ENCODE data around the gene SYT13.

Gene SYT13, protein sequence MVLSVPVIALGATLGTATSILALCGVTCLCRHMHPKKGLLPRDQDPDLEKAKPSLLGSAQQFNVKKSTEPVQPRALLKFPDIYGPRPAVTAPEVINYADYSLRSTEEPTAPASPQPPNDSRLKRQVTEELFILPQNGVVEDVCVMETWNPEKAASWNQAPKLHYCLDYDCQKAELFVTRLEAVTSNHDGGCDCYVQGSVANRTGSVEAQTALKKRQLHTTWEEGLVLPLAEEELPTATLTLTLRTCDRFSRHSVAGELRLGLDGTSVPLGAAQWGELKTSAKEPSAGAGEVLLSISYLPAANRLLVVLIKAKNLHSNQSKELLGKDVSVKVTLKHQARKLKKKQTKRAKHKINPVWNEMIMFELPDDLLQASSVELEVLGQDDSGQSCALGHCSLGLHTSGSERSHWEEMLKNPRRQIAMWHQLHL

DNA sequence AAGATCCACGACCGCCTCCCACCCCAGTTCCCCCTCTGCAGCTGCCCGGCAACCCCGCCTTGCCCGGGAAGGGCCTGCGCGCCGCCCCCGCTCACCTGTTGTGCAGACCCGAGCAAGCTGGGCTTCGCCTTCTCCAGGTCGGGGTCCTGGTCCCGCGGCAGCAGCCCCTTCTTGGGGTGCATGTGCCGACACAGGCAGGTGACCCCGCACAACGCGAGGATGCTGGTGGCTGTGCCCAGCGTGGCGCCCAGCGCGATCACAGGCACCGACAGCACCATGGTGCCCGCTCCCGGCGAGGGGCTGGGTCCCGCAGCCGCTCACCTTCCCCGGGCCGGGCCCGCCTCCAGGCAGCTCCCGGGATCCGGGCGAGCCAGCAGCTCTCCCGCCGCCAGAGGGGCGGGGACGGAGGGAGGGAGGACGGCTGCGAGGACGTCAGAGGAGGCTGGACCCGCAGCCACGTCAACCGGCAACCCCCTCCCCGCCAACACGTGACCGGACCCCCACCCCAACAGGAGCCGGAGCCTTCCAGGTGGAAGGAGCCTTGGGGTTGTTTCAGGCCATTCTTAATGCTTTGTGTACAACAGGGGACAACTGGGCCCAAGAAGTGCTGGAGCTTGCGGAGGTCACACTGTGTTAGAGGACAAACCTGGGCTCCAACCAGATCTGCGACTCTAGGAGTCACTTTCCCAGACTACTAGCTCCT lies at the start of gene SYT13:
TSS of gene SYT13 (minus strand) at position 412 of the 703 bp plus-strand sequence. CDS start at position 278, 134 bp downstream.
- DNase-seq: no peak

DNA sequence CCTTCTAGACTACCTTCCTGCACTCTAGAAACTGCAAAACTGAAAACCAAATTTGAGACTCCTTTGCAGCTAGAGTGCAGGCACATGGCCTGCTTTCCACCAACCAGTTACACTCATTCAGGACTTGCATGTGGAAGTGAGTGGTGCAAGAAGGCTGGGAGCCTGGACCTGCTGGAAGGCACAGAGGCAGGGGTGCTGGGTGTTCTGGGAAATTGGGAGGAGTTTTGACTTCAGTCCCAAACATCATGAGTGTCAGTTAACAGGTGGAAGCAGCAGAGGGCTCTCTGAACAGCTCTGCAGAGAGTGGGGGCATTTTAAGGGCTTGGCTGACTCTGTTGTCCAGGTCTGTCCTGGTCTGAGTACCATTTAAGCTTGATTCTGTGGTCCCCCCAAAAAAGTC lies 49.3 kb upstream of the SYT13 start:
- DNase-seq: no peak

DNA sequence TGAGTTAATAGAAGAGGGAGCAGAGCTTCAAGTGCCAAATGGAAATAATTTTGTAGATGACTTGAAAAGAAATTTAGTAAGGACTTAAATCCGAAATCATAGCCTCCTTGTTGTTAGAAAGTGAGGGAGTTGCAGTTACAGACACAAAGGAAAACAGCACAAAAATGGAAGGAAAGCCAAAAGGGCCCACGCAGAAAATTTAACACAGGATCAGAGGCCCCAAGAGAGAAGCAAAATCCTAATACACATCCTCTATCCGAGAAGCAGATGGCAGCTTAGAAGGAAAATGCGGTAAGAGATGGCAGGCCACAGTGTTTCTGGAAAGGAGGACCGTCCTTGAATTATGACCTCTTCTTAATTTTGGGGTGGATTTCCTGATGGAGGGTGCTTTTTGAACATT lies 48.7 kb upstream of the SYT13 start:
- DNase-seq: no peak

DNA sequence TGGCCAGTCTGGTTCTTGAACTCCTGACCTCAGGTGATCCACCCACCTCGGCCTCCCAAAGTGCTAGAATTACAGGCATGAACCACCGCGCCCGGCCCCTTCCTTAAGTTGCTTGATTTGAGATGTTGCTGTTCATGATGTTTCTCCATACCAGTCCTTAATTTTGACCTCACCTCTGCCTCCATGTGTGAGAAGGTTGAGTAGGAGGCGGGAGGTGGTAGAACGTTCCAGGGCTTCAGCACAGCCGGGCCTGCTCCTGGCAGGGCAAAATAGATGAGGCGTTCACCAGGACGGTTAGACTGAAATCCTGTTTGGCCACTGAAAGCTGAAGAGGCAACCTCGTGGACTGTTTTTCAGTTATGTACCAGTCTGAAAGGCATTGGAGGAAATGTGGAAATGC lies 48.3 kb upstream of the SYT13 start:
- no peak for DNase-seq

DNA sequence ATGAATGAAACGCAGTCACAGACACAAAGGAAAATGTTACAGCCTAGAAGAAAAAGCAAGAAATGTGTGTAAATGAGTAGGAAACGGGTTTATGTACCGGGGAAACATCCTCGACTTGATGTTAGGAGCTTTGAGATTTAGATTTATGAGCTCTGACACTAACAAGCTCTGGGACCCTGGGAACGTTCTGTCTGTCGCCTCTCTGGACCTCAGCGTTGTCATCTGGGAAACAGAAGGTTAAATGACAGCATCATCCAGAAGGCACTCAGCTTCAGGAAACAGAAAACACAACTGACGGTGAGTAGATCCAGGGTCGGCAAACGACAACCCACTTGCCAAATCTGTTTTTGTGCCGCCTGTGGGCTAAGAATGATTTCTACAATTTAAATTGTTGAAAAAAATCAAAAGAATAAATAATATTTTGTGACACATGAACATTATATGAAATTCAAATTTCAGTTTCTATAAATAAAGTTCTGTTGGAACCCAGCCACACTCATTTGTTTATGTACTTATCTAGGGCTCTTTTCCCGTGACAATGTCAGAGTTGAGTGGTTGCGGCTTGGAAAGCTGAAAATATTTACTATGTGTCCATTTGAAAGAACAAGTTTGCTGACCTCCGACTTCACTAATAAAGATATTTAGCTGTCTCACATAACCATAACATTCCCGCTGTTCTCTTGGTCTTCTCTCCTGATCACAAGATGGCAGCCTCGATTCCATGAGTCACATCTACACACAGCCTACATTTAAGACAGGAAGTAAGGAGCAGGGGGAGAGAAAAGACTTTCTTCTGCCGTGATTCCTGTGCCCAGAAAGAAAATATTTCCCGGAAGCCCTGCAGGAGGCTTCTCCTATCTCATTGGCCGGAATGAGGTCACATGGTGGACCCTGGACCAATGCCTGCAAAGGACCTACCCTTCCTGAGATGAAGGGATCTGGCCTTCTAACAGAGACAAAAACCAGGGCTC lies 47.1 kb upstream of the SYT13 start:
- DNase-seq: no peak

DNA sequence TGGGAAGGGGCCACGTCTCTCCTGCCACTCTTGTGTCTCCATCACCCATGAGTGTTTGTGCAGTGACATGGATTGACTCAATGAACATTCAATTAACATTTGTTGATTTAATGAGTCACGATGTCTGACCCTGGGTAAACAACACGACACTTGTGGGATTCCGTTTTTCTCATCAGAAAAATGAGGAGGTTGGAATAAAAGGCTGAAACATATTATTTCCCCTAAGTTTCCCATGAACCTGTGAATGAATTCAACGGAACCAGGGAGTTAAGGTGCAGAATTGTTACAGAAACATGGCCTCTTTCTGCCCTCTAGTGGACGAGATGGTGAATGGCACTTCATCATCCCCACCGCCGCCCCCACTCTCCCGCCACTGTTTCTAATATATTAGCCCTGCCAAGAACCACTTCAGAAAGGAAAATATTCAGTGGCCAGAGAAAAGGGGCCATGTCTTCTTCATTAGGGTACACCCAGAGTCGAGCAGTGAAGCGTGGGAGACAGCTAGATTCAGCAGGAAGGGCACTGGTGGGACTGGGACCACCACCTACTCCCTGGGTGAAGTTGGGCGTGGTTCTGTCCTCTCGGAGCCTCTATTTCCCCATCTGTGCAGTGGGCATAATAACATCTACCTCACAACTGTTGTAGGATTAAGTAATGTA lies 46.3 kb upstream of the SYT13 start:
- DNase-seq: peak; percentile 18

DNA sequence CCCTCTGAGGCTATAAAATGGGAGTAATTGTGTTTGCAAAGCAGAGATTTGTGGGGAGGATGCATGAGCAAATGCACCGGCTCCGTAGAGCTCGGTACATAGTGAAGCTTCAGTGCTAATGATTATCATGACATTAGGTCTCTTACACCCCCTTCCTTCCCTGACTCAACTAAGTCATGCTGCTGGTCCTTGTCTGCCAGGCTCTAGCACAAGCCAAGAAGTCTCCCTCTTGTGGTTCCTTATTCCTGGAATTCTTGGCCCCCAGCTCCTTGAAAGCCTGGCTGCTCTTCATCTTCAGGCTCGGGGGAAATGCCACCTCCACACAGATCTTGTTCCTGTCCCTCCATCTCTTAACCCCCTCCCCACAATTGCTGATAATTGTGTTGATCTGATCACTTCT lies 45.7 kb upstream of the SYT13 start:
- DNase-seq: no peak

DNA sequence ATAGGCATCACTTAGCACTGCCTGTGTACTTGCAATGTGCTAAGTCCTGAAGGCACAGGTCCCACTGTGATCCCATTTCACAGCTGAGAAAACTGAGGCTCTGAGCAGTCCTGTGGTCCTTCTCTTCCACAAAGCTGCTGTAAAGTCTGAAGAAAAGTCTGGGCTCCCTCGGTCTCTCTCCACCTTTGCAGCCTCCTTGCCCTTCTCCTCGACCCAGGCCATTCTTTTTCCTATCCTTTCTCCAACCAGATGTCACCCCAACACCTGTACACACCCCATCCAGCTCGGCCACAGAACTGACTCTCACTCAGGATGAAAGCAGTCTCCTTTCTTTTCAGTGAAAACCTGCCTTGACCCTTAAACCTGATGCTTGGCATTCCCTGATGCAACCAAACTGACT lies 42.6 kb upstream of the SYT13 start:
- DNase-seq: no peak

DNA sequence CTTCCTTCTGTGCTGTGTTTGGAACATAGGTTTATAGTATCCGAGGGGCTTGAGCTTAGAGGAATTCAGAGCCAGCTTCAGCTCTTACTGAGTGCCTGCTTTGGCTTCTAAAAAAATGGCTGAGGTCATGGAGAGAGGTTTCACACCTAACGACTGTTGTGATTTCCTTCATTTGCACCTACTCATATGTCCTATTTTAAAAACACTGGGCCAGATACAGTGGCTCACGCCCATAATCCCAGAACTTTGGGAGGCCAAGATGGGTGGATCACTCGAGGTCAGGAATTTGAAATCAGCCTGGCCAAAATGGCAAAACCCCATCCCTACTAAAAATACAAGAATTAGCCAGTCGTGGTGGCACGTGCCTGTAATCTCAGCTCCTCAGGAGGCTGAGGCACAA lies 38.3 kb upstream of the SYT13 start:
- DNase-seq: no peak

DNA sequence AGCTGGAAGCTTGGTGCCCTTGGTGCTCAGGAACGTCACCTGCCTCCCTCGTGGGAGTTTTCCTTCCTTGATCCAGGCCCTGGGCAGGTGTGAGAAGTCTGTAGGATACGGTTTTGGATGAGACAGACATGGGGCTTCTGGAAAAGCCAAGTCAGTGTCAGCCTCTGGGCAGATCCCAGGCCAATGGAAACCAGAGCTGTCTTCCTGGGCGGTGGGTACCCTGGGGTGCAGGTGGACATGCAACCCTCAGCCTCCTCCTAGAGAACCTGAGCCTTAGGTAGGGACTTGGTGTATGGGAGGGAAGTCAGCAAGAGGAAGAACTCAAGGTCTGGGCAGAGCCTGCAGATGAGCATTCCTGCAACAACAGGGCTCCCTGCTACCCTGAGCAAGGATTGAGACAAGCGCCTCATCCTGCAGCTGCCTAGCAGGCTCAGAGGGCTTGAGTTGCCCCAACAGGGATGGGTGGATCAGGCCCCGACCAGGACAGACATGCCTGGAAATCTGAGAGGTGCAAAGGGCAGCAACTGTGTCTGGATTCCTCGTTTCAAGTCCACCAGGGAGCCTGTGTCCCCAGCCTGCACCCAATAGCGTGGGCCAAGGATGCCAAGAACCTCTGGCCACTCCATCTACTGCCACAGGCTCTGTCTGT lies 37.6 kb upstream of the SYT13 start:
- no peak for DNase-seq

DNA sequence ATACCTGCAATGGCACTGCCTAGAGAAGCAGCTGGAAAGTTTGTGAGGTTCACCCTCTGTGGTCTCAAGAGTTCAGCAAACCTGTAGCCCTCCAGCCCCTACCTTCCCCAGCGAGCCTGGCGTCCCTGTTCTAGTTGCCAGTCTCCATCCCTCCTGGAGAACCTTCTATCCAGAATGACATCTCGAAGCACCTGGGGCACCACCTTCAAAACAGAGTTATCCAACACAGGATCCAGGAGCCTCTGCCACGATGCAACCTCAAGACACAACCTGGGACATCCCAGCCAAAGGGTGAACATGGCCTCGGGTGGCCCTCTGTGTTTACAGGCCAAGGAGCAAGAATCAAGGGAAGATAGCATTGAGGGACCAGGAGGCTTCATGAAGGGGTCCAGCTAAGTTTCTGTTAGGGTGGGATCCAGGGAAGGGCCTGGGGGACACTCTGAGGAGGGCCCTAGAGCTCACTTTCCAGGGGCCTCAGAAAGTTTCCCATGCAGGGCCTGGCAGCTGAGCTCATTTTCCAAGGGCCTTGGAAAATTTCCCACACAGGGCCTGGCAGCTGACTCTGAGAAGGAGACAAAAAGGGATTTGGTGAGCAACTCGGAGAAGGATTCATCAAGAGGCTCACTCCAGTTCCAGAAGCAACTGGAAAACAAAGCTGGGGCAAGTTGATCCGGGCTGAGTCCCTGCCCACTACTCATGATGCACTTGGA lies 36.9 kb upstream of the SYT13 start:
- DNase-seq: no peak

DNA sequence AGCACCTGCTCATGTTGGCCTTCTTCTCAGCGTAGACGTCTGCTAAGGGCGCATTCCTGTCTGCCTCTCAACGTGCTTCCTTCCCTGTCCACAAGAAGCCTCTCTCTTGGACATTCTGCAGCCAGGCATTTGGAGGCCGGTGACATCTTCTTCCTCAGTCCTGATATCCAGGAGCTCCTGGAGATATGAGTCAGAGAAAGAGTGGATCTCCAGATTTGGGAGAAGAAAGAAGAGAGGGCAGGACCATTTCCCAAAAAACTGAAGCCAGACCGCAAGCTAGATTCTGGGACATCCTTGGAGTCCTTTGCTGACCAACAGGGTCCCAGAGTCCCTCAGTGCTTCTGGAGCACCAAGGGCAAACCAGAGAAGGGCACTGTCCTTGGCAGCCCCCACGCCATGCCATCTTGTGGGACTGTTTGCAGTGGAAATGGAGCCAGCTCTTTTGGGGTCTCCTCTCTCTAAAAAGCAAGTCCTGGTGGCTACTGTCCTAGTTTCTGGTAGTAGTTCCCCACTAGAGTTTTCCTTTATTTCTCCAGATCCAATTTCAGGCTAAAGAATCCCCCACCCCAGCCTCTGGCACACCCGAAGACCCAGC lies 36.1 kb upstream of the SYT13 start:
- no peak for DNase-seq

DNA sequence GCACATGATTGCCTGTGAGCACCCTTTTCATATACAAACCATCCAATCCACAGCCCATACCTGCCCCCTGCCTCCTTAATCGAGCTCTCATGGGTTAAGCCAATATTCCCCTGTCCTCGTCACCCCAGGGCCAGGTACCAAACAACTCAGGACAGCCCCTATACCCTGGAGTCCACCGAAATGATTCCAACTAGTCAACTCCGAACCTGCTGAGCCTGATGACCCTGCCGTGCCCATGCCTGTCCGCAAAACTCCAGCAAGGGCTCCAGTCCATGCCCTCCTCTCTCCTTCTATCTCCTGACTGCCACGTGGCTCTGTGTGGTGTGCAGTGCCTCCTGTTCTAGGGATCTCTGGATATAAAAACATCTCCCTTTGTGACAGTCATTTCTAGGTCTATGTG lies 35.5 kb upstream of the SYT13 start:
- DNase-seq: no peak

DNA sequence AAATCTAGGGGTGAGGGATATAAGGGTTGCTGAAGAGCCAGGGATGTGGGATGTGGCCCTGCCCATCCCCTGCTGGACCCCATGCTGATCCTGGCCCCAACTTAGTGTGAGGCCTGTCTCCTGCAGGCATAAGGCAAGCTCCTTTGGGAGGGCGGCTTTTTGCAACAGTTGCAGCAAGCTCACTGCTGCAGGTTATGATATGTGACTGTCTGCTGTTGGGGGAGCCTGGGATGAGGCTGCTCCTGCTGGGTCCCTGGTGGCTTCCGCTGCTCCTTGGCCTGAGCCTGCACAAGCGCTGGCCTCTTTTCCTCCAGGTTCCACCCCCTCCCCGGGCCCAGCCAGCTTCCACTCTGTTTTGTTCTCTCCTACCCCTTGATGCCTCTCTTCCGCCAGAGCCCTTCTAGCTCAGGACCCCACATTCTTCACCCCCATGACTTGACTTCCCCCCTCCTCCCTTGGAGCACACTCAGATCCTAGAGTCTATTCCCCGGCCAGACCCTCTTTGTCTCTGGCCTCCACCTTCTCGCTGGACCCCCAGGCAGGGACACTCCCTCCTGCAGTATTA lies 35.0 kb upstream of the SYT13 start:
- DNase-seq: no peak

DNA sequence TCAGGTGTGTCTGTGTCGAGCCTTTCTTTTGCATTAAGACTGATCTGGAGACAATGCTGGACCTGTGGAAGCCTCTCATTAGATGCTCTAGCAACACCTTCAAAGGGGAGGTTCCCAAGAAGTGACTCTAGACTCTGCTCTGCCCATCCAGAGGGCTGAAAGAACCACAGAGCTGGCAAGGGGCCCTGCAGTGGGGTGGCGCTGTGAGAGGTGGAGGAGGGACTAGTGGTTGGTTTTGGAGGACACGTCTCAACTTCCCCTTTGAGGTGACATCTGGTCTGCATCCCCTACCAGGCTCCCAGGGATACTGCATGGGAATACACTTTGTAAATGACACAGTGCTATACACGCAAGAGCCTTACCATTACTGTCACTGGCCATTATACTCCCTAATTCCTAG lies 34.2 kb upstream of the SYT13 start:
- DNase-seq: no peak

DNA sequence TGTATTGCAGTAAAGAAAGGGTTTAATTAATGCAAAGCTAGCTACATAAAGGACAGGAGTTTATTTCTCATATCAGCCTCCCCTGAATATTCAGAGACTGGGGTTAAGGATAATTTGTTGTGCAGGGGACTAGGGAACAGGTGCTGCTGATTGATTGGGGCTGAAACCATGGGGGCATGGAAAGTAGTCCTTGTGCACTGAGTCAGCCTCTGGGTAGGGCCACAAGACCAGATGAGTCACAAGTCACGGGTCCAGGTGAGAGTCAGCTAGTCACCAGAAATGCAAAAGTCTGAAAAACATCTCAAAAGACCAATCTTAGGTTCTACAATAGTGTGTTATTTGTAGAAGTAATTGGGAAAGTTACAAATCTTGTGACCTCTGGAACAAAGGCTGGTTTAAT lies 32.9 kb upstream of the SYT13 start:
- no peak for DNase-seq

DNA sequence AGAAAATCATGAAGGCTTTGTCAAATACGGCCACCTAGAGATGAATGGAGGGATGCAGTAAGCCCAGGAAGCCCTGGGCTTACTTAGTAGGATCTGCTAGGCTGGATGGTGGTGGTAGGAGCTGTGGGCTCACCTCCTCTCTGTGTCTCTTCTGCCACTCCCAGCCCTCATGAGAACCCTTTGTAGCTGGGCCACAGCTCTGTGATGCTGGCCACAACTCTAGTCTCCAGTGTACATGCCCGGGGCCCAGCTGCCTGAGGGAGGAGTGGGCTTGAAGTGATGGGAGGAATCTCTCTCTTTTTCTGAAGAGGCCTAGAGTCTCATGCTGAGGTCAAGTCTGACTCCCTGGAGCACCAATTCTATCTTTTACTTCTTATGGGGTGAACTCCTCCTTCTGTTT lies 32.4 kb upstream of the SYT13 start:
- no peak for DNase-seq

DNA sequence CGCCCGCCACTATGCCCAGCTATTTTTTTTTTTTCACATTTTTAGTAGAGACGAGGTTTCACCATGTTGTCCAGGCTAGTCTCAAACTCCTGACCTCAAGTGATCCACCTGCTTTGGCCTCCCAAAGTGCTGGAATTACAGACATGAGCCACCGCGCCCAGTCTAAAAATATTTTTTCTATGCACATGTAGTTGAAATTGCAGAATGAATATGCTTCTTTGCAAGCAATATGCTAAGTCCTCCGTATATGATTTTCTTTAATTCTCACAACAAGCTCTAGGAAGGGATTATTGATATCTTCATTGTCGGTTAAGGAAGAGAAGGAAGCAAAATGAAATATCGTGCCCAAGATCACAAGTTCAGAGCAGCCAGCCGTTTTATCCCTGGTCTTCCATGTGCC lies 30.1 kb upstream of the SYT13 start:
- DNase-seq: no peak

DNA sequence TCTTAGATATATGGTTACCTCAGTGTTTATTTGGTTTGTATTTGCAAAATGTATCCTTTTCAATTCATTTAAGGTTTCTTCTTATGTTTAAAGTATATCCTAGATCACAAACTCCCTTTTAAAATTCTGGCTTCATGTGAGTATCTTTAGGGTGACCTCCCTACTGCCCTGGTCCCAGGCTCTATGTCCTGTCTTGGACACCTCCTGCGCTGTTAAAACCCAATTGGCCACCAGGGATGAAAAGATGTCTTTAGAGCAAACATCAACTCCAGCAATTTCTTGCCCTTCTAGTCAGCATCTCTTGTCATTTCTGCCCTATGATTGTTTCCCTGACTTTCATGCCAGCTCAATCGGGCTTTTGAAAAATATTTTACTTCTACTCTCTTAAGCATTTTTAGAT lies 28.8 kb upstream of the SYT13 start:
- DNase-seq: no peak

DNA sequence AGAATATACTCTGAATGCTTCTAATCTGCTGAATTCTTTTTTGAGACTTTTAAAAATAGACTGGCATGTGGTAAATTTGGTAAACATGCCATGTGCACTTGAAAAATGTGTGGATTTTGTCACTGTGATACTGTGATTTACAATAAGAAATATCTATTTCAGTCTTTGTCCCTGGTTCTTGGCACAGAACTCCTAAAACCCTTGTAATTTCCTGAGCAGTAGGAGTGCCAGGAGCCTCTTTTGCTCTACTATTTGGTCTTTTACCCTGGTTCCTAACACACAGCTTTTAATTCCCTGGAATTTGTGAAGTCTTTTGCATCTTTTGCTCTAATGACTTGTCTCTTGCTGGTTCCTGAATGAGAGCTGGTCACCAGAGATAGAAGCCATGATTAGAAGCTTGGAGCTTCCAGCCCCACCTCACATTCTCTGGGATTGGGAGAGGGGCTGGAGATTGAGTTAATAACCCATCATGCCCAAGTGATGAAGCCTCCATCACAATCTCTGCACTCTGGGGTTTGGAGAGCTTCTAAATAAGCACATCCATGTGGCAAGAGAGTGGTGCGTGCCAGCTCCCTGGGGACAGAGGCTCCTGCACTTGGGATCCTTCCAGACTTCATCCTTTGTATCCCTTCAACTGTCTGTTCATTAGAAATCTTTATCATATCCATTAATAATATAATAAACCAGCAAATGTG lies 27.2 kb upstream of the SYT13 start:
- no peak for DNase-seq

All from activated effector memory CD4-positive, alpha-beta T cell treated with Interleukin-2 at 50 U/mL for 16 hours (primary cell).